HG03097 (cell line): Measurements from ENCODE around the gene MYRFL.
A peak's percentile ranks its signal among the peaks of the same experiment; 100 is the strongest.

Source experiments
- ATAC-seq: cut with Tn5 transposase; IDR thresholded peaks from one replicate; pipeline ENCODE4 v1.9.1; 2021; ENCODE audit not compliant: unreplicated experiment, low FRiP score

Gene MYRFL

GRCh38 chr12:69894800-69895383 lies 69.9 kb downstream of the MYRFL start:
- no peak for ATAC-seq

DNA sequence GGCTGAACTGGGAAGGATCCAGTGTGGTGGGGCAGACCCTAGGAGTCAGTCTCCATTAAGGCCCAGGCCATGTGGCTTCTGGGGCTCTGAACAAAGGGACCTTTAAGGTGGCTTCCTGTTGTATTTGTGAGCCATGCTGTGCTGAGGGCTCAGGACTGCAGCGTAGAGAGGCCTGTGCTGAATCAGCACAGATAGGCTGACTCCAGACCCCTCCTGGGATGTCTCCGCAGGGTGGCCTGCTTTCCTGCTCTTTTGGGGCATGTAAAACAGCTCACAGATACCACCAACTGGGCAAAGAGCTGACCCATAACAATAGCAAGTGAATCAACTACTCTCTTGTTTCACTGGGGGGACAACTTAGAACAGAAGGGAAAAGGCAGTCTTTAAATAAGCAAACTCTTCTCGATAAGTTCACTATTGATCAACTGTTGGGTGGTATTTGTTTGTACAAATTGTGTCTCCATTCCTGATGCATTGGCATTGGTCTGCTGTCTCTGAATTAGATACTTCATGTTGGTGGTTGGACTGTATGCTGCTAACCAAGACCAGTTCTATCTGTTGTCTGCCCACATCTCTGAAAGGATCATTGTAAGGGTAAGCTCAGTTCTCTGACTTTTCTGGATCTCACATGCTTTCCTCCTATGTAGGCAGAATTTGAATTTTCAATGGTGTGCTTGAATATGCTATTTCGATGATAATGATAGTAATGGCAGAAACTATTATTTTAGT lies 71.8 kb downstream of the MYRFL start:
- ATAC-seq: no peak

DNA sequence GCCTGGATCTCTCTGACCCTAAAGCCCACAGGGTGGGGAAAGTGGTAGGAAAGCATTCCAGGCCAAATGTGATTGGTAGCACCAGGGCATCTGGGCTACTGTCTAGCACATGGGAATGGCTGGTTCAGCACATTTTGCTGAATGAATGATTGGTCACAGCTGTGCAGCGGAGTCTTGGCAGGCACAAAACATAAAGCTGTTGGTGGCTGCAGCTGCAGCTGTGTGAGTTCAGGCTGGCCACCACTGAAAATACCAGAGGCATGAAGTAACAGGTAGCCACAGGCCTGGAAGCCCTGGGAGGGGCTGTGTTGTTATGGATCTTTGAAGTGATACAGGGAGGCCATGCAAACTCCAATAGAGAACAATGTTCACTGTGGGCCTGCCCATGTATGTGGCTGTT lies 72.7 kb downstream of the MYRFL start:
- ATAC-seq: no peak

DNA sequence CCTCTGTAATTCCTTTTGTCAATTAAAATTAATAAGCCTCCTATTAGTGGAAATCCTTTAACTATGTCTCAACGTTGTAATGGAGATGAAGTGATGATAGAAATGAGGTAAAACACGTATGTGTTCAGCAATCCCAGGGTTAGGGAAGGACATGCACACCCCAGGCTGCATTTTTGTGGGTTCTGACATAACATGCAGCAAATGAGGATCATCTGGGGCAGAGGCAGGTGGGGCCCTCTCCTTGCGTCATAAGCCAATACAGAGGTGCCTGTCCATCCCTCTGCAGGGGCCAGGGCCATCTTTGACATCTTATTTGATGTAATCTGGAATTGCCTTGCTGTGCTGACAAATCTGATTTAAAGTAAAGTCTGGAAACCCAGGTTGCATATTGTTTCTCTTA lies 73.2 kb downstream of the MYRFL start:
- no peak for ATAC-seq

DNA sequence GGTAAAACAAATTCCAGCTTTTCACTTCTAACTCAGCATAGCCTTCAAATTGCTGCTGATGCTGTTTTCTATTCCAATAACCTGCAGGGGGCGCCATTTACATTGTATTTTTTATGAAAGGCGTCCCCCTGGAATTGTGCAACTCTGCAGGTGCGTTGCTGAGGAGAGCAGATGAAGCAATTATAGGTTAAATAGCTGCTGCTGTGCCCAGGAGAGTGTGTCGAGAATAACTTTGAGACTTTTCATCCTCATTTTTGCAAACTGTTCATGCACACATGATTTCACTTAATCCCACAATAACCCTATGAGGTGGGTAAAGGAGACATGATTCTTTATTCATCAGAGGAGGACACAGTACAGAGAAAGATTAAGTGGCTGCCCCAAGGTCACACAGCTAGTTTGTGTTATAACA lies 75.7 kb downstream of the MYRFL start:
- no peak for ATAC-seq

GRCh38 chr12:69901221-69901905 lies 76.3 kb downstream of the MYRFL start:
- ATAC-seq: no peak

- no peak for ATAC-seq
Measured at GRCh38 chr12:69903548-69903947, 78.5 kb downstream of the MYRFL start.

DNA sequence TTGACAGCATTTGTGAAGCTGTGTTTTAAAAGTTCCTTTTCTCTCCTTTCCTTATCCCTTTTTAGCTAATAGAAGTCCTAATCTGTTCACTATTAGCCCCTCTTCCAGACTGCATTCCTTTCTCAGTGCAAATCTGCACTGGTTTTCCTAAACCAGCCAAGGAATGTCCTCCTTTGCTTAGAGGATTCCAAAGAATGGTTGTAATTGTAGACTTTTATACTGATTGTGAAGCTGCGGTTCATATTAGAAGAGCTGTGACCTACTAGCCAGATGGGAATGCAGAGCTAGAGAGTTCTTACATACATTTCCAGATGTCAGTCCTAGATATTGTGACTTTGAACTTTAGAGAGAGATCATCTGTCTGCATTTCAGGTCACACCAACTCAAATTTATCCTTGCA lies 79.8 kb downstream of the MYRFL start:
- ATAC-seq: no peak

DNA sequence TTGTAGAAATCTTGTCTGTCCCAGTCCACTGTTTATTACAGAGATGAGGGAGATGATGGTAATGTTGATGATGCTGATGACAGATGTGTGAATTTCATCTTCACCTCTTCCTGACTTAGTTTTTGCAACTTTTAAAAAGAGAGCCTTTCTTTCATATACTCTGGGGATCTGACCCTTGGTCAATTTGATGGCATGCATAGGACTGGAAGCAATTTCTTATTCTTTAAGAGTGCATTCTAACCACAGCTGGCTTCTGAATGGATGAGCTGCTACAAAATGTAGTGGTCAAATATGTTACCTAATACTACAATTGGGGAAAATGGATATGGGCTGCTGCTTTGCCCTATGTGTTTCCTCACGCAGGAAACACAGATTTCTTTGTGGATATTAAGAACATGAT lies 80.8 kb downstream of the MYRFL start:
- ATAC-seq: no peak

GRCh38 chr12:69906411-69907216 lies 81.6 kb downstream of the MYRFL start:
- ATAC-seq: peak; percentile 57

GRCh38 chr12:69908203-69908602 lies 83.2 kb downstream of the MYRFL start:
- ATAC-seq: no peak

DNA sequence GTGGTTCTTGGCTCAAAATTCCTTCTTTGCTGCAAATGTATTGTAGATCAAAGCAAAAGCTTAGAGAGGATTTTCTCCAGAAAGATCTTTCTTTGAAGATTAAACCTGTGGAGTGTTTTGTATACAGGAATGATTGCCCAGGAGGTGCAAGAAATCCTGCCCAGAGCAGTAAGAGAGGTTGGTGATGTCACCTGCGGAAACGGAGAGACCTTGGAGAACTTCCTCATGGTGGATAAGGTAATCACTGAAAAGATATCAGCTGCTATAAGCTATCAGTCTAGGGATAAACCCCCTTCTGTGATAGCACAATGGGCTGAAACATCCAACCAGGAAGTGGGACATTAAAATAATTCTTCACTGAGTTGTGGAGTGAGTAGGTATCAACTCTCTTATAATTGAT lies 85.7 kb downstream of the MYRFL start:
- ATAC-seq: no peak

DNA sequence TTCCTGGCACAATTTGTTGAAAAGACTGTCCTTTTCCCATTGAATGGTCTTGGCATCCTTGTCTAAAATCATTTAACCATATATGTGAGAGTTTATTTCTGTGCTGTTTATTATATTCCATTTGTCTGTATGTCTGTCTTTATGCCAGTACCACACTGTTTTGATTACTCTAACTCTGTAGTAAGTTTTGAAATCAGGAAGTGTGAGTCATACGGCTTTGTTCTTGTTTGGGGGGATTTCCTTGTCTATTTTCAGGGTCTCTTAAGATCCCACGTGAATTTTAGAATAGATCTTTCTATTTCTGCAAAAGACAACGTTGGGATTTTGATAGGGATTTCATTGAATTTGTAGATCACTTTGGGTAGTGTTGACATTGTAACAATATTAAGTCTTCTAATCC lies 88.5 kb downstream of the MYRFL start:
- no peak for ATAC-seq

DNA sequence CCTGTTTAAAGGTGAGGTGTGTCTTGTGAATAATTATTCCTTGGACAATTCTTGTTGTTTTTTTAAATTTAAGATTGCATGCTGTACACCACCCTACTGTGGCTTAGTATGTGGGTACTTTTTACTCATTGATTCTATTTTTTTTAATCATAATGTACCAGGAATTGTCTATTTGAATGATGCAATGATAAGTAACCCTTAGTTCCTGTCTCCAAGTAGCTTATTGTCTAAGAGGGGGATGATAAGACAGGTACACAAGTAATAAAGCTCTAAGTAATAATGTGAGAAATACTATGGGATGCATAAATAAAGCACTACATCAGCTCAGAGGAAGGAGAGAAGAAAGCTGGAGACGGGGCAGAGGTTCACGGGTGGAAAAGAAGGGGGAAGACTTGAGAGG lies 90.9 kb downstream of the MYRFL start:
- ATAC-seq: no peak

- ATAC-seq: no peak
Measured at GRCh38 chr12:69916544-69917235, 91.7 kb downstream of the MYRFL start.

DNA sequence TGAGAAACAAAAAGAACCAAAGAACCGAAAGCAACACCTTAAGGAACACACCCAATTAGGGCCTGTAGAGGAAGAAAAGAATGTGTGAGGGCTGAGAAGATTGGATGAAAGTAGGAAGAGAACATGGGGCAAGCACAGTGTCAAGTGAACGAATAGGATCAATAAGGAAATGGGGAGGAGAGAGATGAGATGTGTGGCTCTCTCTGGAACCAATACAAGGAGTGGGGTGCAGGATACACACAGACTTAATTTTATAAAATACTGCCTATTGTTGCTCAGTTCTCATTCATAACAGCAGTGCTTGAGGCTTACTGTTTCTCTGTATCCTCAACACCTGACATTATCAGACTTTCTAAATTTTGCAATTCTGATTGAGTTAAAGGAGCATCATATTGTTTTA lies 93.3 kb downstream of the MYRFL start:
- no peak for ATAC-seq

GRCh38 chr12:69919495-69919894 lies 94.5 kb downstream of the MYRFL start:
- no peak for ATAC-seq

DNA sequence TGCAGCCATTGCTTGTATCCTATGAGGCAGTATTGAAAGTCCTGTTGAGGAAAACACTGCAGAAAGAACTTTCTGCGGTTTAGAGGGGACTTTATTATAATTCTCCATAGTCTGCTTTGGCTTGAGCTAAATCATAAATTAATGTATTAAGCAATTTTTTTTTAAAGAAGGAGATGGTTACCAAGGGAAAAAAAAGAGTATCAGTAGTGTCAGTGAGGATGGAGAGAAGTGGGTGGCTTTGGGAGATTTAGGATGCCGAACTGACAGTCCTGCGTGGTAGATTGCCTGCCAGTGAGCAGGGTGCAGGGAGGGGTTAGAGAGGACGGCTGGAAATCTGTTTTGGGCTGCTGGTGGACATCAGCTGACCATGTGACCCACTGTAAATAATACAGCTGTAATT lies 96.8 kb downstream of the MYRFL start:
- ATAC-seq: no peak

DNA sequence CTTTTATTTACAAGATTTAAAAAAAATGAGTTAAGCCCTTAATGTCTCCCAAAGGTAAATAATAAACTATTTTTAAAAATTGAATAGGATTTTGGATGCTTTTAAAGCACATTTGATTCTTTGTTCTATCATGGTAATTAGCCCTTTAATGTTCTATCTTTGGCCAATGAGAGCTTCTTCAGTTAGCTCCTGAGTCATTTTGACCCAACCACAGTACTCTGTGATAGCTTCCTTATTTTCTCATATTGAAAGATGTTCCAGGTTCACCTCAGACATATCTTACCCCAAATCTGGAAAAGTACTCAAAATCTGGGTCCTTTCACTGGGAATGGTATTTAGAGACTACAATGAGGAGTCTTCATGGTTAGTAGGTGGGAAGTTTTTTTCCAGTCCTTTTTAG lies 98.0 kb downstream of the MYRFL start:
- no peak for ATAC-seq

GRCh38 chr12:69925291-69925690 lies 100.3 kb downstream of the MYRFL start:
- no peak for ATAC-seq

DNA sequence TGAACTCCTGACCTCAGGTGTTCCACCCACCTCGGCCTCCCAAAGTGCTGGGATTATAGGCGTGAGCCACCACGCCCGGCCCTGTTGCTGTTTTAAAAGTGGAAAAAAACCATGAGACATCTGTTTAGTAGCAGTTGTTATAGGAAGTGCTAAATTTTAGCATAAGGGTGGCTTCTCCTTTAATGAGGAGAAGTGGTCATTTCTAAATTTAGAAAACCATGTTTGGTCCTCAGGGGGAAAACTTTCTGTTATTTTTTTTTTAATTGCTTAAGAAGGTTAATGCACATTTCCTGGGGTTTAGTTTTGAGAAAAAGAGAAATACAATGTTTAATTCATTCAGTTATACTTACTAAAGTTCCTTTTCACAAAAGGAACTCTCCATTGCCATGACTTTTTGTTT lies 102.1 kb downstream of the MYRFL start:
- ATAC-seq: no peak
